ENCODE measurements around the gene CD300LD.

CD300LD gene

GRCh38 chr17:74584292-74585060, 7.6 kb downstream of the CD300LD start:
- no peak for ATAC-seq
- no peak for TF ChIP-seq ZC3H10 (CRISPR knock-in tag; IDR thresholded peaks at IDR 0.05)
- TF ChIP-seq ESRRG (CRISPR knock-in tag; IDR thresholded peaks at IDR 0.05), result no peak
- no peak for TF ChIP-seq ZNF70 (CRISPR knock-in tag; IDR thresholded peaks at IDR 0.05)
- TF ChIP-seq GLIS3 (CRISPR knock-in tag; IDR thresholded peaks at IDR 0.05), result no peak
- no peak for TF ChIP-seq OSR1 (CRISPR knock-in tag; IDR thresholded peaks at IDR 0.05)

GRCh38 chr17:74582633-74583032, 9.4 kb downstream of the CD300LD start:
- no peak for ATAC-seq
- no peak for TF ChIP-seq ZNF565 (CRISPR knock-in tag; conservative IDR thresholded peaks at IDR 0.05; ENCODE audit: low read depth)
- TF ChIP-seq ESRRG (CRISPR knock-in tag; IDR thresholded peaks at IDR 0.05), result no peak
- no peak for TF ChIP-seq SNAI2 (CRISPR knock-in tag; IDR thresholded peaks at IDR 0.05)
- TF ChIP-seq ZFP30 (CRISPR knock-in tag; IDR thresholded peaks at IDR 0.05), result no peak
- TF ChIP-seq ARNTL (CRISPR knock-in tag; IDR thresholded peaks at IDR 0.05; ENCODE audit: borderline replicate concordance, low read depth), result no peak
- TF ChIP-seq ZC3H10 (CRISPR knock-in tag; IDR thresholded peaks at IDR 0.05), result no peak

- TF ChIP-seq CREB5 (CRISPR knock-in tag; IDR thresholded peaks at IDR 0.05; ENCODE audit: low read depth) (no peak), ESRRG (CRISPR knock-in tag; IDR thresholded peaks at IDR 0.05) (no peak), ZNF8 (CRISPR knock-in tag; IDR thresholded peaks at IDR 0.05) (no peak), RARB (CRISPR knock-in tag; IDR thresholded peaks at IDR 0.05) (no peak), POU6F1 (CRISPR knock-in tag; IDR thresholded peaks at IDR 0.05; ENCODE audit: borderline replicate concordance, low read depth) (no peak), PATZ1 (CRISPR knock-in tag; IDR thresholded peaks at IDR 0.05; ENCODE audit: borderline replicate concordance) (no peak), ARNTL (CRISPR knock-in tag; IDR thresholded peaks at IDR 0.05; ENCODE audit: borderline replicate concordance, low read depth) (no peak)
- ATAC-seq, result no peak
Measured at GRCh38 chr17:74579900-74580299, 12.2 kb downstream of the CD300LD start.

- TF ChIP-seq ZNF70 (CRISPR knock-in tag; IDR thresholded peaks at IDR 0.05), result no peak
- no peak for TF ChIP-seq TCF4 (CRISPR knock-in tag; IDR thresholded peaks at IDR 0.05; ENCODE audit: borderline replicate concordance)
- no peak for TF ChIP-seq POU6F1 (CRISPR knock-in tag; IDR thresholded peaks at IDR 0.05; ENCODE audit: borderline replicate concordance, low read depth)
- ATAC-seq, result no peak
Measured at GRCh38 chr17:74578979-74579378, 13.1 kb downstream of the CD300LD start.

GRCh38 chr17:74574489-74575142, 17.5 kb downstream of the CD300LD start:
- no peak for ATAC-seq
- TF ChIP-seq ZNF565 (CRISPR knock-in tag; conservative IDR thresholded peaks at IDR 0.05; ENCODE audit: low read depth) (no peak), ISL1 (CRISPR knock-in tag; IDR thresholded peaks at IDR 0.05) (no peak), TCF4 (CRISPR knock-in tag; IDR thresholded peaks at IDR 0.05; ENCODE audit: borderline replicate concordance) (no peak), BACH2 (CRISPR knock-in tag; IDR thresholded peaks at IDR 0.05; ENCODE audit: borderline replicate concordance) (no peak), CREB5 (CRISPR knock-in tag; IDR thresholded peaks at IDR 0.05; ENCODE audit: low read depth) (no peak), ZNF8 (CRISPR knock-in tag; IDR thresholded peaks at IDR 0.05) (no peak), PATZ1 (CRISPR knock-in tag; IDR thresholded peaks at IDR 0.05; ENCODE audit: borderline replicate concordance) (no peak), TOX (CRISPR knock-in tag; IDR thresholded peaks at IDR 0.05; ENCODE audit: borderline replicate concordance) (no peak), TSHZ2 (CRISPR knock-in tag; IDR thresholded peaks at IDR 0.05) (no peak), CSDC2 (CRISPR knock-in tag; IDR thresholded peaks at IDR 0.05) (no peak)
